ENCODE results near the gene CD74.

- TF ChIP-seq POLR2A (IDR thresholded peaks at IDR 0.05) (no peak), CTCF (IDR thresholded peaks at IDR 0.05) (no peak), POLR2AphosphoS5 (IDR thresholded peaks at IDR 0.05) (no peak)
These were observed 33.4 kb upstream of the CD74 start for GRCh38 chr5:150446088-150446487.

Data from breast epithelium (tissue), 3 donors.